IMR-90 (cell line): ENCODE measurements around the gene OR6T1. TPM values are rescaled to one million over a fixed set of nuclear protein-coding genes. Genes with fewer than 3 reads are reported as not detected.

Experiments
- ATAC-seq: fragments of 200-7000 bp; cut with Tn5 transposase; 2 replicates; pipeline ENCODE4 v1.9.1; 2020; ENCODE audit warnings: low read depth, mild to moderate bottlenecking, moderate library complexity
- BruUV-seq: library from RNA; stranded (reverse); fragments of 400-500 nt; replicated peaks from 2 replicates; lab custom pipeline; 2021; lab: Mats Ljungman, UMichigan
- CTCF ChIA-PET: fragments of 300-600 bp; formaldehyde crosslinking; extraction: SDS; loops from one replicate; lab custom pipeline; 2021; ENCODE audit warnings: antibody characterized with exemption; lab: Yijun Ruan, JAX
- POLR2A ChIA-PET: fragments of 300-600 bp; sonication (Branson Sonifier 250); formaldehyde crosslinking; loops from one replicate; lab custom pipeline; 2022; ENCODE audit warnings: antibody characterized with exemption; ENCODE audit not compliant: unreplicated experiment; lab: Charles Lee
- DNase-seq: peaks from one replicate; pipeline ENCODE4 v3.0.0; 2013
- H2AFZ ChIP-seq: replicated peaks from 2 replicates; pipeline ENCODE3; 2013; ENCODE audit warnings: low read length, mild to moderate bottlenecking; ENCODE audit not compliant: poor library complexity
- H2AK5ac ChIP-seq: 2 replicates; pipeline ENCODE4 v1.6.1; 2013; ENCODE audit warnings: low read depth, low read length, inconsistent platforms
- H2AK9ac ChIP-seq: replicated peaks from 2 replicates; pipeline ENCODE3; 2013; ENCODE audit warnings: mild to moderate bottlenecking, low read depth, low read length, moderate library complexity; ENCODE audit not compliant: poor library complexity
- H2BK120ac ChIP-seq: 2 replicates; pipeline ENCODE4 v1.6.1; 2013; ENCODE audit warnings: low read depth, low read length, inconsistent platforms
- H2BK15ac ChIP-seq: 3 replicates; pipeline ENCODE4 v1.6.1; 2013; ENCODE audit warnings: low read depth, low read length, inconsistent platforms
- H2BK20ac ChIP-seq: 2 replicates; pipeline ENCODE4 v1.6.1; 2013; ENCODE audit warnings: low read depth, mild to moderate bottlenecking, inconsistent platforms, low read length, moderate library complexity
- H2BK5ac ChIP-seq: 2 replicates; pipeline ENCODE4 v1.6.1; 2013; ENCODE audit warnings: mild to moderate bottlenecking, low read depth, low read length, inconsistent platforms; ENCODE audit not compliant: poor library complexity, severe bottlenecking
- H3K14ac ChIP-seq: replicated peaks from 2 replicates; pipeline ENCODE4 v1.6.1; 2013; ENCODE audit warnings: low read depth, low read length, inconsistent platforms
- H3K18ac ChIP-seq: 2 replicates; pipeline ENCODE4 v1.6.1; 2013; ENCODE audit warnings: low read depth, low read length, control low read depth
- H3K23ac ChIP-seq: 2 replicates; pipeline ENCODE4 v1.6.1; 2013; ENCODE audit warnings: low read depth, low read length, inconsistent platforms
- H3K27ac ChIP-seq: 2 replicates; pipeline ENCODE4 v1.5.1; 2013; ENCODE audit warnings: mild to moderate bottlenecking, control low read depth, low read length; ENCODE audit not compliant: insufficient read depth
- H3K27me3 ChIP-seq: 2 replicates; pipeline ENCODE4 v1.6.1; 2013; ENCODE audit warnings: low read length; ENCODE audit not compliant: control insufficient read depth, insufficient read depth
- H3K36me3 ChIP-seq: 2 replicates; pipeline ENCODE4 v1.6.1; 2013; ENCODE audit warnings: low read length, mixed read lengths; ENCODE audit not compliant: control insufficient read depth, insufficient read depth
- H3K4ac ChIP-seq: 2 replicates; pipeline ENCODE4 v1.6.1; 2013; ENCODE audit warnings: low read depth, low read length, inconsistent platforms
- H3K4me1 ChIP-seq: 2 replicates; pipeline ENCODE4 v1.6.1; 2013; ENCODE audit warnings: low read length, mixed read lengths; ENCODE audit not compliant: control insufficient read depth, insufficient read depth
- H3K4me2 ChIP-seq: 2 replicates; pipeline ENCODE4 v1.6.1; 2013; ENCODE audit warnings: low read depth, mild to moderate bottlenecking, control low read depth, low read length, moderate library complexity
- H3K4me3 ChIP-seq: 2 replicates; pipeline ENCODE4 v1.5.1; 2013; ENCODE audit warnings: low read depth, mild to moderate bottlenecking, control low read depth, low read length, moderate library complexity; ENCODE audit not compliant: insufficient read depth
- H3K56ac ChIP-seq: 2 replicates; pipeline ENCODE4 v1.6.1; 2013; ENCODE audit warnings: low read length, inconsistent platforms; ENCODE audit not compliant: insufficient read depth; ENCODE audit errors: extremely low read depth
- H3K79me1 ChIP-seq, 2 experiments: 2 replicates each; pipeline ENCODE4 v1.6.1; 2013; ENCODE audit warnings: low read length in 2 of 2, inconsistent platforms in 1 of 2, low read depth in 1 of 2
- H3K9ac ChIP-seq: 2 replicates; pipeline ENCODE4 v1.6.1; 2013; ENCODE audit warnings: low read depth, low read length, control low read depth
- H3K9me1 ChIP-seq: 2 replicates; pipeline ENCODE4 v1.6.1; 2013; ENCODE audit warnings: low read length, inconsistent platforms; ENCODE audit not compliant: insufficient read depth
- H3K9me3 ChIP-seq: 2 replicates; pipeline ENCODE4 v1.6.1; 2013; ENCODE audit warnings: low read length; ENCODE audit not compliant: control insufficient read depth, insufficient read depth
- H4K20me1 ChIP-seq: 2 replicates; pipeline ENCODE4 v1.6.1; 2013; ENCODE audit warnings: low read length, inconsistent platforms; ENCODE audit not compliant: insufficient read depth
- H4K5ac ChIP-seq: 2 replicates; pipeline ENCODE4 v1.6.1; 2013; ENCODE audit warnings: mild to moderate bottlenecking, low read depth, low read length, control low read depth
- H4K8ac ChIP-seq, 2 experiments: 2 replicates each; pipeline ENCODE4 v1.6.1; 2013; ENCODE audit warnings: low read depth in 2 of 2, low read length in 2 of 2, control low read depth in 1 of 2, inconsistent platforms in 1 of 2
- H4K91ac ChIP-seq: 2 replicates; pipeline ENCODE4 v1.6.1; 2013; ENCODE audit warnings: low read depth, low read length, inconsistent platforms; ENCODE audit not compliant: insufficient read depth
- BHLHE40 ChIP-seq: fragments of 150-350 bp; IDR thresholded peaks from 2 replicates; pipeline ENCODE4 v1.6.1; 2016; ENCODE audit warnings: mild to moderate bottlenecking, low read depth, low read length
- CHD1 ChIP-seq: IDR thresholded peaks from 2 replicates; pipeline ENCODE4 v1.6.1; 2012; ENCODE audit warnings: low read depth, low read length, improper control_type of control experiment
- FOS ChIP-seq: fragments of 150-350 bp; IDR thresholded peaks from 2 replicates; pipeline ENCODE4 v1.6.1; 2016; ENCODE audit warnings: low read depth, low read length
- MAZ ChIP-seq: IDR thresholded peaks from 2 replicates; pipeline ENCODE4 v1.6.1; 2012; ENCODE audit warnings: low read depth, mild to moderate bottlenecking, low read length, improper control_type of control experiment, moderate library complexity, borderline replicate concordance
- MXI1 ChIP-seq: IDR thresholded peaks from 2 replicates; pipeline ENCODE4 v1.6.1; 2012; ENCODE audit warnings: low read depth, mild to moderate bottlenecking, low read length, moderate library complexity, borderline replicate concordance
- NFE2L2 ChIP-seq: fragments of 150-350 bp; IDR thresholded peaks from 2 replicates; pipeline ENCODE4 v1.6.1; 2016; ENCODE audit warnings: low read depth, mild to moderate bottlenecking, low read length
- RAD21 ChIP-seq: IDR thresholded peaks from 2 replicates; pipeline ENCODE4 v1.6.1; 2012; ENCODE audit warnings: low read length, improper control_type of control experiment
- RCOR1 ChIP-seq: IDR thresholded peaks from 2 replicates; pipeline ENCODE4 v1.6.1; 2012; ENCODE audit warnings: mild to moderate bottlenecking, low read length, improper control_type of control experiment; ENCODE audit not compliant: insufficient replicate concordance
- WGBS, 2 experiments: methylation state at CpG; one replicate each; pipeline versions ENCODE4 v1.1.5 to v1.1.7; 2013; ENCODE audit warnings: missing lambda C conversion rate in 2 of 2; ENCODE audit not compliant: insufficient read length in 1 of 2; ENCODE audit errors: extremely low coverage in 2 of 2; 5-methylcytosine and 5-hydroxymethylcytosine counted together
- dilution Hi-C: fragments of 300-500 bp; cut with HindIII; formaldehyde crosslinking; loops from one replicate; pipeline ENCODE4 v1.14.3; 2018; ENCODE audit warnings: low sequenced_read_pairs; ENCODE audit not compliant: unreplicated experiment
- in situ Hi-C: fragments of 300-500 bp; cut with MboI; formaldehyde crosslinking; loops from 3 replicates; pipeline ENCODE4 v1.14.3; 2019; ENCODE audit warnings: low sequenced_read_pairs, inconsistent platforms, mixed read lengths
- intact Hi-C: fragments of 100-400 bp; cut with micrococcal nuclease; formaldehyde crosslinking; loops from 2 replicates; pipeline ENCODE4 v1.10.0; 2022
- polyA plus RNA-seq, 3 experiments: library from polyadenylated mRNA; depleted of rRNA; stranded (reverse); fragments of >200 nt; gene quantifications; 2 replicates each; pipeline ENCODE4 v1.2.3, GENCODE V29; 2012; ENCODE audit warnings: low replicate concordance in 1 of 3
- total RNA-seq: library from RNA; depleted of rRNA; stranded (reverse); fragments of >200 nt; gene quantifications from 2 replicates; pipeline ENCODE4 v1.2.3, GENCODE V29; 2012
- TF ChIP-seq, protein P1 (sequence below): conservative IDR thresholded peaks from 2 replicates; pipeline ENCODE4 v1.5.1; 2012; ENCODE audit warnings: mild to moderate bottlenecking, low read depth, low read length, improper control_type of control experiment
- TF ChIP-seq, protein P2 (sequence below): fragments of 150-350 bp; IDR thresholded peaks from 2 replicates; pipeline ENCODE4 v1.6.1; 2016; ENCODE audit warnings: low read depth, mild to moderate bottlenecking, low read length, moderate library complexity, borderline replicate concordance
- TF ChIP-seq, protein P3 (sequence below): fragments of 150-350 bp; IDR thresholded peaks from 2 replicates; pipeline ENCODE4 v1.6.1; 2017; ENCODE audit warnings: mild to moderate bottlenecking, antibody characterized with exemption, low read length, low read depth

The OR6T1 gene
- total and polyA plus RNA-seq, 2 of the 4 experiments (the other 2 are of a cell fraction): not detected

DNA sequence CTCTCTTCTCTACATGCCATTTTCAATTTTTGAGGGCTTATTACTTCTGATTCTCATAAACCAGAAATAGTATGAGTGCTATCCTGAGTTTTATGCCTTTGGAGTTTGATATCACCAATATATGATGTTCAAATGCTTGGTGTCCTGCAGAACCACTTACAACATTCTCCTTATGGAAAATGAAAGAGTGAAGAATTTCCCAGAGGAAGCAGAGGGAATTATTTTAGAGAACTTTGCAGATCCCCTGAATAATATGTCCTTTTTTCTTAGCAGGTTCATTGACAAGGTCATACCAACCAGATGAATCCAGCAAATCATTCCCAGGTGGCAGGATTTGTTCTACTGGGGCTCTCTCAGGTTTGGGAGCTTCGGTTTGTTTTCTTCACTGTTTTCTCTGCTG, 4.3 kb downstream of the OR6T1 start, which contains the start of gene OR4D5:
Gene OR4D5, plus strand, starts transcription at position 301 of the 400 bp plus-strand sequence. Its CDS starts 0 bp downstream, at position 301.
- Histone ChIP-seq H3K27me3 (no peaks in the 10 kb centered on the region), H2BK5ac (no peak within 1 kb of the TSS), H3K9ac (no peak within 1 kb of the TSS), H3K4ac (no peak within 1 kb of the TSS), H3K9me1 (no peaks in the 10 kb centered on the region), H2AK5ac (no peak within 1 kb of the TSS), H3K27ac (no peak within 1 kb of the TSS), H4K91ac (no peak within 1 kb of the TSS), H4K20me1 (no peaks in the 10 kb centered on the region), H2BK120ac (no peak within 1 kb of the TSS), H2AFZ (no peak within 1 kb of the TSS), H4K8ac (no peak within 1 kb of the TSS), H2BK20ac (no peak within 1 kb of the TSS), H3K4me3 (no peak within 1 kb of the TSS), H3K14ac (no peak within 1 kb of the TSS), H3K18ac (no peak within 1 kb of the TSS), H2BK15ac (no peak within 1 kb of the TSS), H3K9me3 (peaks cover 17% of the 10 kb centered on the region), H2AK9ac (no peak within 1 kb of the TSS), H3K36me3 (no peaks in the 10 kb centered on the region), H3K23ac (no peak within 1 kb of the TSS), H3K4me1 (no peaks in the 10 kb centered on the region), H3K4me2 (no peak within 1 kb of the TSS), H3K56ac (no peak within 1 kb of the TSS), H4K5ac (no peak within 1 kb of the TSS), H3K79me1 (no peaks in the 10 kb centered on the region)
- dilution Hi-C loops: no loop called here
- no TSS peak for BruUV-seq
- intact Hi-C loops: no loop called here
- no CpG with 5 or more reads among the region's 1 CpG for WGBS, 2 experiments
- DNase-seq: no peak
- ChIA-PET CTCF (interaction anchor here (0.5 kb wide), 1 partner anchor 1568 kb away, joined by 3 read pairs; no protein-coding TSS in a partner anchor), POLR2A (no interaction called here)
- ATAC-seq: no peak
- TF ChIP-seq MAZ (no peak), BHLHE40 (no peak), NFE2L2 (no peak), MXI1 (no peak), RCOR1 (no peak), FOS (no peak), CHD1 (no peak), RAD21 (no peak)
- TF ChIP-seq, protein P1, sequence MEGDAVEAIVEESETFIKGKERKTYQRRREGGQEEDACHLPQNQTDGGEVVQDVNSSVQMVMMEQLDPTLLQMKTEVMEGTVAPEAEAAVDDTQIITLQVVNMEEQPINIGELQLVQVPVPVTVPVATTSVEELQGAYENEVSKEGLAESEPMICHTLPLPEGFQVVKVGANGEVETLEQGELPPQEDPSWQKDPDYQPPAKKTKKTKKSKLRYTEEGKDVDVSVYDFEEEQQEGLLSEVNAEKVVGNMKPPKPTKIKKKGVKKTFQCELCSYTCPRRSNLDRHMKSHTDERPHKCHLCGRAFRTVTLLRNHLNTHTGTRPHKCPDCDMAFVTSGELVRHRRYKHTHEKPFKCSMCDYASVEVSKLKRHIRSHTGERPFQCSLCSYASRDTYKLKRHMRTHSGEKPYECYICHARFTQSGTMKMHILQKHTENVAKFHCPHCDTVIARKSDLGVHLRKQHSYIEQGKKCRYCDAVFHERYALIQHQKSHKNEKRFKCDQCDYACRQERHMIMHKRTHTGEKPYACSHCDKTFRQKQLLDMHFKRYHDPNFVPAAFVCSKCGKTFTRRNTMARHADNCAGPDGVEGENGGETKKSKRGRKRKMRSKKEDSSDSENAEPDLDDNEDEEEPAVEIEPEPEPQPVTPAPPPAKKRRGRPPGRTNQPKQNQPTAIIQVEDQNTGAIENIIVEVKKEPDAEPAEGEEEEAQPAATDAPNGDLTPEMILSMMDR: no peak
- TF ChIP-seq, protein P2, sequence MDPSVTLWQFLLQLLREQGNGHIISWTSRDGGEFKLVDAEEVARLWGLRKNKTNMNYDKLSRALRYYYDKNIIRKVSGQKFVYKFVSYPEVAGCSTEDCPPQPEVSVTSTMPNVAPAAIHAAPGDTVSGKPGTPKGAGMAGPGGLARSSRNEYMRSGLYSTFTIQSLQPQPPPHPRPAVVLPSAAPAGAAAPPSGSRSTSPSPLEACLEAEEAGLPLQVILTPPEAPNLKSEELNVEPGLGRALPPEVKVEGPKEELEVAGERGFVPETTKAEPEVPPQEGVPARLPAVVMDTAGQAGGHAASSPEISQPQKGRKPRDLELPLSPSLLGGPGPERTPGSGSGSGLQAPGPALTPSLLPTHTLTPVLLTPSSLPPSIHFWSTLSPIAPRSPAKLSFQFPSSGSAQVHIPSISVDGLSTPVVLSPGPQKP: no peak
- TF ChIP-seq, protein P3, sequence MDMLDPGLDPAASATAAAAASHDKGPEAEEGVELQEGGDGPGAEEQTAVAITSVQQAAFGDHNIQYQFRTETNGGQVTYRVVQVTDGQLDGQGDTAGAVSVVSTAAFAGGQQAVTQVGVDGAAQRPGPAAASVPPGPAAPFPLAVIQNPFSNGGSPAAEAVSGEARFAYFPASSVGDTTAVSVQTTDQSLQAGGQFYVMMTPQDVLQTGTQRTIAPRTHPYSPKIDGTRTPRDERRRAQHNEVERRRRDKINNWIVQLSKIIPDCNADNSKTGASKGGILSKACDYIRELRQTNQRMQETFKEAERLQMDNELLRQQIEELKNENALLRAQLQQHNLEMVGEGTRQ: no peak
- in situ Hi-C loops: no loop called here
